Dendritic cell treated with granulocyte-macrophage colony-stimulating factor and Interleukin-4, amounts not matched to agents 40 ng/mL and 50 ng/mL, for 4 days (primary cell): ENCODE measurements around the gene USP17L17.
"Not testable (repeated sequence)": the region's sequence is repeated elsewhere in the genome, so short reads cannot be mapped to it uniquely, and the experiment has no call there.

Experiments used
- H3K27ac Mint-ChIP-seq: one replicate; pipeline ENCODE4 v1.8.0; 2022; ENCODE audit warnings: mild to moderate bottlenecking, mixed read lengths
- H3K27me3 Mint-ChIP-seq: one replicate; pipeline ENCODE4 v1.8.0; 2022; ENCODE audit warnings: mild to moderate bottlenecking, mixed read lengths
- H3K36me3 Mint-ChIP-seq: one replicate; pipeline ENCODE4 v1.8.0; 2022; ENCODE audit warnings: low read depth, mixed read lengths
- H3K4me1 Mint-ChIP-seq: one replicate; pipeline ENCODE4 v1.8.0; 2022; ENCODE audit warnings: low read depth, mixed read lengths
- H3K4me3 Mint-ChIP-seq: one replicate; pipeline ENCODE4 v1.8.0; 2022; ENCODE audit warnings: mild to moderate bottlenecking, moderate library complexity, mixed read lengths
- H3K9me3 Mint-ChIP-seq: one replicate; pipeline ENCODE4 v1.8.0; 2022; ENCODE audit warnings: mixed read lengths
- intact Hi-C: fragments of 100-400 bp; cut with micrococcal nuclease; formaldehyde crosslinking; loops from one replicate; pipeline ENCODE4 v1.15.0; 2022

USP17L17 gene

GRCh38 chr4:9271719-9272118 is 28.0 kb downstream of the USP17L17 start:
- H3K9me3 Mint-ChIP-seq, intact Hi-C loops, H3K4me3 Mint-ChIP-seq, H3K4me1 Mint-ChIP-seq, H3K27ac Mint-ChIP-seq, H3K27me3 Mint-ChIP-seq, H3K36me3 Mint-ChIP-seq: not testable (repeated sequence)
